Spinal cord (tissue), 10 donors: ENCODE data around the gene CRABP1. TPM values are rescaled to one million over a fixed set of nuclear protein-coding genes. Genes with fewer than 3 reads are reported as not detected.
A peak's percentile ranks its signal among the peaks of the same experiment; 100 is the strongest.

Source experiments
- DNase-seq, 6 donors: peaks; one replicate each; pipeline versions ENCODE4 v3.0.0 to v3.0.0-alpha.2; 2013 to 2015; ENCODE audit warnings: low spot score in 6 of 6, low read depth in 4 of 6
- H3K27ac ChIP-seq: one replicate; pipeline ENCODE4 v1.5.1; 2013; ENCODE audit warnings: low read depth, low read length, control low read depth
- H3K27me3 ChIP-seq: one replicate; pipeline ENCODE4 v1.6.1; 2013; ENCODE audit warnings: low read length; ENCODE audit not compliant: control insufficient read depth, insufficient read depth
- H3K36me3 ChIP-seq: one replicate; pipeline ENCODE4 v1.6.1; 2013; ENCODE audit warnings: low read length; ENCODE audit not compliant: control insufficient read depth, insufficient read depth
- H3K4me1 ChIP-seq: one replicate; pipeline ENCODE4 v1.6.1; 2013; ENCODE audit warnings: low read length; ENCODE audit not compliant: control insufficient read depth, insufficient read depth
- H3K4me3 ChIP-seq: one replicate; pipeline ENCODE4 v1.5.1; 2013; ENCODE audit warnings: low read depth, low read length, control low read depth
- H3K9me3 ChIP-seq: one replicate; pipeline ENCODE4 v1.6.1; 2013; ENCODE audit warnings: low read length; ENCODE audit not compliant: control insufficient read depth, insufficient read depth
- WGBS: methylation state at CpG from one replicate; pipeline ENCODE4 v1.1.5; 2013; ENCODE audit warnings: missing lambda C conversion rate; ENCODE audit not compliant: insufficient coverage; 5-methylcytosine and 5-hydroxymethylcytosine counted together
- polyA plus RNA-seq, 2 donors: library from polyadenylated mRNA; unstranded; fragments of 120-200 nt; gene quantifications; one replicate each; pipeline ENCODE4 v1.2.1, GENCODE V29; 2013; ENCODE audit not compliant: insufficient read length in 2 of 2
- total RNA-seq, 2 donors: library from RNA; depleted of rRNA in 1 of 2; stranded (reverse); fragments of 120-200 nt in 1 of 2; fragments of >200 nt in 1 of 2; gene quantifications; one replicate each; pipeline versions ENCODE4 v1.2.3 to v1.2.4, GENCODE V29; 2013 to 2014
- donor health status: healthy.

The CRABP1 gene
- total and polyA plus RNA-seq, 4 donors: 113 to 1,461 (median 433) TPM

DNA sequence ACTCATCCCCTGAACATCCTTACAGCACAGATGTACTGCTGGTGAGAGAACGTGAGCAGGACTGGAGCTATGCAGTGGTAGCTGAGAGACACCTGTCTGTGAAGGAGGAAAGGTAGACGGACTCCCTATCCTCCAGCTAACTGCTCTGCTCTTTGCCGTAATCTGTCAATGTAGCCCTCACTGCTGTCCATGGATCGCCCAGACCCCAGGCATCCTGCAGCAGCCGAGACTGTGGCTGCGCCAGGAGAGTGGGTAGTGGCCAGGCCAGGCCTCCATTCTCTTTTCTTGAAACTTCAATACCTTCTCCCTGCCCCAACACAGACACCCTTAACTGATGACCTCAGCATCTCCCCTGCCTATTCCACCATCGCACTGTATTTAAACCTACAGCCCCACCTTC lies 44.5 kb downstream of the CRABP1 start:
- no peak overlapping the region for H3K4me3 ChIP-seq
- peaks cover 7% of the 10 kb centered on the region for H3K27me3 ChIP-seq
- 92% methylated on average over 6 of the region's 7 CpGs for WGBS
- no peaks in the 10 kb centered on the region for H3K36me3 ChIP-seq
- no peak overlapping the region for H3K27ac ChIP-seq
- H3K9me3 ChIP-seq: no peaks in the 10 kb centered on the region
- H3K4me1 ChIP-seq: peaks cover 11% of the 10 kb centered on the region
- DNase-seq: no peak

- Histone ChIP-seq H3K9me3 (no peaks in the 10 kb centered on the region), H3K27ac (no peak overlapping the region), H3K36me3 (no peaks in the 10 kb centered on the region), H3K4me1 (peaks cover 11% of the 10 kb centered on the region), H3K4me3 (no peak overlapping the region), H3K27me3 (peaks cover 7% of the 10 kb centered on the region)
- DNase-seq: peak in 2 of 6 donors; percentile 75 to 91
- WGBS: 60% methylated on average over 1 of the region's 6 CpGs
These were observed 47.3 kb downstream of the CRABP1 start for GRCh38 chr15:78387246-78388037.

GRCh38 chr15:78388865-78389264 lies 48.7 kb downstream of the CRABP1 start:
- WGBS: 89% methylated on average over 10 of the region's 12 CpGs
- no peak for DNase-seq
- peaks cover 8% of the 10 kb centered on the region for H3K27me3 ChIP-seq

DNA sequence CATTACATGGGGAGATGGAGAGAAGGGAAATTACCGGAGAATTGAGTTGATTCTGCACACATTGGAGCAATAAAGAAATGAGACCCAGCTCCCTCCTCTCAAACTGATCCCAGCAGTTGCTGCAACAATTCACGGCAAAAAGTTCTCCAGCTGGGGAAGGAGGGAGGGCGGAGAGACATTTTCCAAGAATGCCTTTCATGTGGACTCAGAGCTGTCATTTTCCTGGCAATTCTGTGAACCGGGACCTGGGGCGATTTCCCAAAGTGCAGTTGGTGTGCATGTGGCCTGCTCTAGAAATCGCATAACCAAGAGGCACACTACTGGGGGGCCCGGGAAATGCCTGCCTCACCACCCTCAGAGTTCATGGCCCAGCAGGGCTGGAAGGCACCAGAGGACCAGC lies 49.2 kb downstream of the CRABP1 start:
- 37% methylated on average over 6 of the region's 7 CpGs for WGBS
- H3K9me3 ChIP-seq: no peaks in the 10 kb centered on the region
- H3K27ac ChIP-seq: peak overlapping the region; percentile 33

More at GRCh38 chr15:78388865-78389264, 48.7 kb downstream of the CRABP1 start:
- H3K27ac ChIP-seq: peak overlapping the region; percentile 33
- H3K9me3 ChIP-seq: no peaks in the 10 kb centered on the region
- H3K4me1 ChIP-seq: peaks cover 11% of the 10 kb centered on the region
- H3K36me3 ChIP-seq: no peaks in the 10 kb centered on the region
- H3K4me3 ChIP-seq: no peak overlapping the region

GRCh38 chr15:78389738-78390137 lies 49.6 kb downstream of the CRABP1 start:
- WGBS: no CpG with 5 or more reads among the region's 2 CpGs
- peaks cover 7% of the 10 kb centered on the region for H3K27me3 ChIP-seq
- no peak overlapping the region for H3K4me3 ChIP-seq
- H3K36me3 ChIP-seq: no peaks in the 10 kb centered on the region
- no peaks in the 10 kb centered on the region for H3K9me3 ChIP-seq
- DNase-seq: no peak
- peaks cover 11% of the 10 kb centered on the region for H3K4me1 ChIP-seq
- no peak overlapping the region for H3K27ac ChIP-seq

More for the DNA sequence above, 49.2 kb downstream of the CRABP1 start:
- no peak overlapping the region for H3K4me3 ChIP-seq
- peaks cover 11% of the 10 kb centered on the region for H3K4me1 ChIP-seq
- H3K36me3 ChIP-seq: no peaks in the 10 kb centered on the region
- peak in 2 of 6 donors; percentile 31 to 56 for DNase-seq
- peaks cover 7% of the 10 kb centered on the region for H3K27me3 ChIP-seq

- DNase-seq: no peak
- peaks cover 16% of the 10 kb centered on the region for H3K4me1 ChIP-seq
- H3K36me3 ChIP-seq: no peaks in the 10 kb centered on the region
- no CpG with 5 or more reads among the region's 1 CpG for WGBS
- H3K4me3 ChIP-seq: no peak overlapping the region
- no peak overlapping the region for H3K27ac ChIP-seq
- no peaks in the 10 kb centered on the region for H3K9me3 ChIP-seq
- H3K27me3 ChIP-seq: peaks cover 4% of the 10 kb centered on the region
These were observed 50.1 kb downstream of the CRABP1 start for GRCh38 chr15:78390242-78390641.

DNA sequence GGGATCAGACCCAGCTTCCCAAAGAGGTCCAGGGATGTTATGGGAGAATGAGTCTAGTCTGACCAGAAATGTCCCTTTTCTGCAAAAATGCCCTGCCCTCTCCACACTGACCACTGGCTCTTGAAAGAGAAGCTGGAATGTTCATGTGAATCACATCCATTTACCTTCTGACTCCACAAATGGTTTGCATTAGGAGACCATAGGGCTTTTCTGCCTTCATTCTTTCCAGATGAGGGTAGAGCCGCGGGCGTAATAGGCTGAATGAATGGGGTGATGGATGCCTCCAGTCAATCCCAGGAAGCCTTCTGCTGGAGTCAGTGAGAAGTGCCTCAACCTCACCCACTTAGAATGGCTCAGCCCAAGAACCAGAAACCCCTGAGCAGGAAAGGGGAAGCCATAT lies 50.7 kb downstream of the CRABP1 start:
- Histone ChIP-seq H3K36me3 (no peaks in the 10 kb centered on the region), H3K27me3 (peaks cover 4% of the 10 kb centered on the region), H3K4me1 (peaks cover 16% of the 10 kb centered on the region), H3K9me3 (no peaks in the 10 kb centered on the region), H3K27ac (no peak overlapping the region), H3K4me3 (no peak overlapping the region)
- no peak for DNase-seq
- WGBS: no CpG with 5 or more reads among the region's 3 CpGs

DNA sequence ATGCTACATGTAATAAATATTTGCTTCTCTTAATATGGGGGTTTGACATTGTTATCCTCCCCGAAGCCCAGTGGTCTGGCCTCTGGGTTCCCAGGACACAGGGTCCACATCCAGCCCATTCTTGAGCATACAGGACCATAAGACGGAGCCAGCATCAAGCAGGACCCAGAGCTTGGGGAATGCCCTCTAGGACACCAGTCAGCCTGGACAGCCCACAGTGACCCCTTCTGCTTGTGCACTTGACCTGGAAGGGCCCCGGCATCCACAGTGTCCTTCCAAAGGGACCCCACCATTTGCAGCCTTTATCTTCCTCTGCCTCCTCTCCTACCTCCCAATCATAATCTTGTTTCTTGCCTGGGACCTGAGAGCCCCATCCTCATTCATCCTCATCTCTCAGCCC lies 51.6 kb downstream of the CRABP1 start:
- H3K4me1 ChIP-seq: peaks cover 16% of the 10 kb centered on the region
- H3K9me3 ChIP-seq: no peaks in the 10 kb centered on the region
- H3K27ac ChIP-seq: no peak overlapping the region
- H3K36me3 ChIP-seq: no peaks in the 10 kb centered on the region
- 88% methylated on average over 3 of the region's 3 CpGs for WGBS
- DNase-seq: no peak
- H3K27me3 ChIP-seq: peaks cover 4% of the 10 kb centered on the region
- no peak overlapping the region for H3K4me3 ChIP-seq

- 35% methylated on average over 4 of the region's 4 CpGs for WGBS
These were observed 52.3 kb downstream of the CRABP1 start for GRCh38 chr15:78392430-78392829.

GRCh38 chr15:78393137-78393536 lies 53.0 kb downstream of the CRABP1 start:
- Histone ChIP-seq H3K27ac (no peak overlapping the region), H3K27me3 (peaks cover 4% of the 10 kb centered on the region), H3K36me3 (no peaks in the 10 kb centered on the region), H3K4me1 (peaks cover 19% of the 10 kb centered on the region), H3K4me3 (no peak overlapping the region), H3K9me3 (no peaks in the 10 kb centered on the region)
- no peak for DNase-seq
- no CpG with 5 or more reads among the region's 1 CpG for WGBS

More at GRCh38 chr15:78392430-78392829, 52.3 kb downstream of the CRABP1 start:
- Histone ChIP-seq H3K9me3 (no peaks in the 10 kb centered on the region), H3K36me3 (no peaks in the 10 kb centered on the region), H3K4me1 (peaks cover 16% of the 10 kb centered on the region), H3K27me3 (peaks cover 4% of the 10 kb centered on the region), H3K27ac (no peak overlapping the region), H3K4me3 (no peak overlapping the region)
- DNase-seq: peak in 2 of 6 donors; percentile 25 to 57
